ENCODE results near the gene TMEM30A. TPM values are rescaled to one million over a fixed set of nuclear protein-coding genes. Genes with fewer than 3 reads are reported as not detected.

TMEM30A gene
- total RNA-seq, 1 experiment from 2014 or later, result 65.2 TPM

DNA sequence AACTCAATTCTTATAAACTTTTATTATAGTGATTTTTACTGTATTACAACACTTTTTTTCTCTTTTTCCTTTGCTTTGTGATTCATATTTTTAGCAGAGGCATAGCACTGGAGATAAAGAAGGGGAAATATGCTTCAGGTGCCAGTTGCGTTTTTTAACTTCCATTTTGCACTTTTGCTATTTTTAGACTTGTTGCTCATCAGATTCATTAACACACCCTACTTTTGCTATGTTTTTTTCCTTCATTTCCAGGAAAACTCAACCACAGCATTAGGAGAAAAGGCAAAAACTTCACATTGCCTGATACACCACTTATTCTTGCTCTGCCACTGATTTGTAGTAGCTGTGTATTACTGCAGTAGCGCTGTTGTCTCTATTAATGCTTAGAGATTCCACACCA is 8.0 kb upstream of the TMEM30A start:
- H2BK12ac ChIP-seq (ENCODE audit: insufficient read length, low read depth, low read length), result no peak overlapping the region
- H3K4me1 Mint-ChIP-seq, result peaks cover 21 to 23% of the 10 kb centered on the region in 2 experiments
- peaks cover 2% of the 10 kb centered on the region; the same call in 1 of the 2 replicates for H3K4me1 ChIP-seq (ENCODE audit: insufficient read depth, low read length)
- H2BK15ac ChIP-seq (ENCODE audit: low read depth, low read length), result no peak overlapping the region
- no peaks in the 10 kb centered on the region for H3K23me2 ChIP-seq (ENCODE audit: insufficient read length, low read depth, low read length, poor library complexity, severe bottlenecking)
- no peak overlapping the region for H2BK120ac ChIP-seq (ENCODE audit: low read depth, low read length, poor library complexity, severe bottlenecking)
- H3K27ac Mint-ChIP-seq, result no peak overlapping the region
- DNase-seq, result no peak
- H2AFZ ChIP-seq (ENCODE audit: low read length), result no peak overlapping the region
- H3K56ac ChIP-seq (ENCODE audit: insufficient read length, low read depth, low read length), result no peak overlapping the region
- H3K4ac ChIP-seq (ENCODE audit: low read depth, low read length), result no peak overlapping the region
- H3K23ac ChIP-seq (ENCODE audit: insufficient read length, low read depth, low read length), result no peak overlapping the region
- peaks cover 0 to 4% (median 2%) of the 10 kb centered on the region in 3 experiments; a peak in 2 of 7 replicates for H3K36me3 Mint-ChIP-seq (ENCODE audit: insufficient read depth in 1 of 3, low read depth in 3 of 3)
- no peak overlapping the region for H2BK5ac ChIP-seq (ENCODE audit: insufficient read length, low read length)
- H3K27ac ChIP-seq (ENCODE audit: insufficient read length, low read depth, low read length), result no peak overlapping the region
- no peaks in the 10 kb centered on the region for H3K9me3 ChIP-seq (ENCODE audit: control insufficient read depth, low read depth, low read length)
- no peaks in the 10 kb centered on the region for H3K9me3 Mint-ChIP-seq
- no peak overlapping the region for H3K9ac ChIP-seq (ENCODE audit: extremely low read depth, insufficient read length, low read length)
- TF ChIP-seq, protein P1, sequence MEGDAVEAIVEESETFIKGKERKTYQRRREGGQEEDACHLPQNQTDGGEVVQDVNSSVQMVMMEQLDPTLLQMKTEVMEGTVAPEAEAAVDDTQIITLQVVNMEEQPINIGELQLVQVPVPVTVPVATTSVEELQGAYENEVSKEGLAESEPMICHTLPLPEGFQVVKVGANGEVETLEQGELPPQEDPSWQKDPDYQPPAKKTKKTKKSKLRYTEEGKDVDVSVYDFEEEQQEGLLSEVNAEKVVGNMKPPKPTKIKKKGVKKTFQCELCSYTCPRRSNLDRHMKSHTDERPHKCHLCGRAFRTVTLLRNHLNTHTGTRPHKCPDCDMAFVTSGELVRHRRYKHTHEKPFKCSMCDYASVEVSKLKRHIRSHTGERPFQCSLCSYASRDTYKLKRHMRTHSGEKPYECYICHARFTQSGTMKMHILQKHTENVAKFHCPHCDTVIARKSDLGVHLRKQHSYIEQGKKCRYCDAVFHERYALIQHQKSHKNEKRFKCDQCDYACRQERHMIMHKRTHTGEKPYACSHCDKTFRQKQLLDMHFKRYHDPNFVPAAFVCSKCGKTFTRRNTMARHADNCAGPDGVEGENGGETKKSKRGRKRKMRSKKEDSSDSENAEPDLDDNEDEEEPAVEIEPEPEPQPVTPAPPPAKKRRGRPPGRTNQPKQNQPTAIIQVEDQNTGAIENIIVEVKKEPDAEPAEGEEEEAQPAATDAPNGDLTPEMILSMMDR (conservative IDR thresholded peaks at IDR 0.05), result no peak
- no peak overlapping the region for H3K18ac ChIP-seq (ENCODE audit: insufficient read length, low read depth, low read length)
- H3K27me3 ChIP-seq (ENCODE audit: insufficient read depth, low read length), result no peaks in the 10 kb centered on the region
- H3K4me3 Mint-ChIP-seq, result no peak overlapping the region
- H3T11ph ChIP-seq (ENCODE audit: low read length), result no peak overlapping the region
- H4K91ac ChIP-seq (ENCODE audit: insufficient read length, low read depth, low read length), result no peak overlapping the region
- no peak overlapping the region for H3K14ac ChIP-seq (ENCODE audit: insufficient read depth, low read length)
- H4K5ac ChIP-seq (ENCODE audit: insufficient read length, low read depth, low read length), result no peak overlapping the region
- no peak overlapping the region for H2BK20ac ChIP-seq (ENCODE audit: low read depth, low read length, poor library complexity, severe bottlenecking)
- no peak overlapping the region for H2AK5ac ChIP-seq (ENCODE audit: insufficient read length, low read length)
- H3K27me3 Mint-ChIP-seq (ENCODE audit: low read depth), result no peaks in the 10 kb centered on the region
- no CpG with 5 or more reads among the region's 2 CpGs for WGBS (ENCODE audit: extremely low coverage, insufficient read length, low lambda C conversion rate)
- H3K79me1 ChIP-seq (ENCODE audit: insufficient read depth, low read depth, low read length, poor library complexity, severe bottlenecking), result no peaks in the 10 kb centered on the region
- no peak overlapping the region for H3K4me2 ChIP-seq (ENCODE audit: insufficient read depth, insufficient read length, low read length)
- no peak overlapping the region for H4K8ac ChIP-seq (replicated peaks; ENCODE audit: insufficient read length, low read depth, low read length)
- no peaks in the 10 kb centered on the region for H4K20me1 ChIP-seq (ENCODE audit: control insufficient read depth, insufficient read depth, insufficient read length)
- H3K79me2 ChIP-seq (ENCODE audit: insufficient read depth, low read length), result no peaks in the 10 kb centered on the region
